ENCODE data around the gene MFAP2.

- no peak for TF ChIP-seq POLR2A (IDR thresholded peaks at IDR 0.05)
- TF ChIP-seq, protein P1, sequence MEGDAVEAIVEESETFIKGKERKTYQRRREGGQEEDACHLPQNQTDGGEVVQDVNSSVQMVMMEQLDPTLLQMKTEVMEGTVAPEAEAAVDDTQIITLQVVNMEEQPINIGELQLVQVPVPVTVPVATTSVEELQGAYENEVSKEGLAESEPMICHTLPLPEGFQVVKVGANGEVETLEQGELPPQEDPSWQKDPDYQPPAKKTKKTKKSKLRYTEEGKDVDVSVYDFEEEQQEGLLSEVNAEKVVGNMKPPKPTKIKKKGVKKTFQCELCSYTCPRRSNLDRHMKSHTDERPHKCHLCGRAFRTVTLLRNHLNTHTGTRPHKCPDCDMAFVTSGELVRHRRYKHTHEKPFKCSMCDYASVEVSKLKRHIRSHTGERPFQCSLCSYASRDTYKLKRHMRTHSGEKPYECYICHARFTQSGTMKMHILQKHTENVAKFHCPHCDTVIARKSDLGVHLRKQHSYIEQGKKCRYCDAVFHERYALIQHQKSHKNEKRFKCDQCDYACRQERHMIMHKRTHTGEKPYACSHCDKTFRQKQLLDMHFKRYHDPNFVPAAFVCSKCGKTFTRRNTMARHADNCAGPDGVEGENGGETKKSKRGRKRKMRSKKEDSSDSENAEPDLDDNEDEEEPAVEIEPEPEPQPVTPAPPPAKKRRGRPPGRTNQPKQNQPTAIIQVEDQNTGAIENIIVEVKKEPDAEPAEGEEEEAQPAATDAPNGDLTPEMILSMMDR (IDR thresholded peaks at IDR 0.05) = no peak
Observed at GRCh38 chr1:17004466-17005364, 24.3 kb upstream of the MFAP2 start.
